SK-N-MC (cell line): ENCODE measurements around the gene BMP8A.

Source experiments
- EZH2 ChIP-seq: fragments of 200-600 bp; sonication (generic); IDR thresholded peaks from one replicate; pipeline ENCODE4 v1.6.1; 2017; ENCODE audit warnings: antibody characterized with exemption
- POLR2AphosphoS5 ChIP-seq: IDR thresholded peaks from 2 replicates; pipeline ENCODE4 v1.6.1; 2012; ENCODE audit warnings: mild to moderate bottlenecking, low read depth, low read length, borderline replicate concordance

DNA sequence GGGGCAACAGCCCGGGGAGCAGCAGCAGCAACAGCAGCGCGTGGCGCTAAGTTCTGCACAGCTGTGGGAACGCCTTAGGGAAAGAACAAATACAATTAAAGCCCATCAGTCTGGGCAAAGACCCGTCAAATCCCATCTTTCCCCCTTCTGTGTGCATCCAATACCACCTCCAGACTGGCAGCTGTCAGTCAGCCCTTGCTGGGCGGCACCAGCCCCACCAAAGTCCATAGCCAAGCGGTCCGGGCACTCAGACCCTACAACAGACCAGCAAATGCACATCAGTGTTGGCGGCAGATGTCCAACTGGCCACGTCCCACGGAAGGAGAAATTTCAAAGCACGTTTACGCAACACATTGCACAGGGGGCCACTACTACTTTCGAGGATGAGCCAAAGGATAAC, 72.2 kb downstream of the BMP8A start:
- TF ChIP-seq EZH2 (no peak), POLR2AphosphoS5 (no peak)
